Measurements from ENCODE around the gene CORT.
"Not testable (repeated sequence)": the region's sequence is repeated elsewhere in the genome, so short reads cannot be mapped to it uniquely, and the experiment has no call there.

The CORT gene

GRCh38 chr1:10474309-10474612 is 24.4 kb downstream of the CORT start:
- DNase-seq (ENCODE audit: extremely low read depth in 1 of 2, low read depth in 1 of 2), result not testable (repeated sequence)

- DNase-seq (ENCODE audit: extremely low read depth in 1 of 2, low read depth in 1 of 2), result peak in 1 of 2 donors; percentile 69
Measured at GRCh38 chr1:10474613-10475507, 25.0 kb downstream of the CORT start, which contains the start of gene PEX14. Gene PEX14, plus strand, starts transcription at chr1:10474950. Its CDS starts 17 bp downstream, at chr1:10474967.

GRCh38 chr1:10475510-10475909 is 25.7 kb downstream of the CORT start:
- no peak for DNase-seq (ENCODE audit: extremely low read depth in 1 of 2, low read depth in 1 of 2)

- DNase-seq (ENCODE audit: extremely low read depth in 1 of 2, low read depth in 1 of 2), result no peak
Measured at GRCh38 chr1:10479296-10479695, 29.5 kb downstream of the CORT start.

GRCh38 chr1:10480614-10481013 is 30.8 kb downstream of the CORT start:
- no peak for DNase-seq (ENCODE audit: extremely low read depth in 1 of 2, low read depth in 1 of 2)

- no peak for DNase-seq (ENCODE audit: extremely low read depth in 1 of 2, low read depth in 1 of 2)
Measured at GRCh38 chr1:10484521-10484920, 34.7 kb downstream of the CORT start.

GRCh38 chr1:10489291-10490055 is 39.6 kb downstream of the CORT start:
- no peak for DNase-seq (ENCODE audit: extremely low read depth in 1 of 2, low read depth in 1 of 2)

GRCh38 chr1:10490286-10490970 is 40.6 kb downstream of the CORT start:
- DNase-seq (ENCODE audit: extremely low read depth in 1 of 2, low read depth in 1 of 2), result no peak

GRCh38 chr1:10494418-10494753 is 44.6 kb downstream of the CORT start:
- DNase-seq (ENCODE audit: extremely low read depth in 1 of 2, low read depth in 1 of 2), result no peak

- DNase-seq (ENCODE audit: extremely low read depth in 1 of 2, low read depth in 1 of 2), result peak; percentile 47 to 71
Measured at GRCh38 chr1:10494754-10495474, 45.1 kb downstream of the CORT start.

GRCh38 chr1:10495475-10495817 is 45.6 kb downstream of the CORT start:
- no peak for DNase-seq (ENCODE audit: extremely low read depth in 1 of 2, low read depth in 1 of 2)

- no peak for DNase-seq (ENCODE audit: extremely low read depth in 1 of 2, low read depth in 1 of 2)
Measured at GRCh38 chr1:10495952-10496351, 46.1 kb downstream of the CORT start.

GRCh38 chr1:10497109-10497508 is 47.3 kb downstream of the CORT start:
- no peak for DNase-seq (ENCODE audit: extremely low read depth in 1 of 2, low read depth in 1 of 2)

- no peak for DNase-seq (ENCODE audit: extremely low read depth in 1 of 2, low read depth in 1 of 2)
Measured at GRCh38 chr1:10498231-10498630, 48.4 kb downstream of the CORT start.

Measured in activated CD8-positive, alpha-beta memory T cell treated with anti-CD3 and anti-CD28 coated beads for 1 hour (primary cell).